NCI-H2196 treated with DMSO at 0.1 percent for 48 hours (cell line): ENCODE results near the gene GRM5.
"Not testable (repeated sequence)": the region's sequence is repeated elsewhere in the genome, so short reads cannot be mapped to it uniquely, and the experiment has no call there.

Experiments used
- DNase-seq: peaks from one replicate; lab custom pipeline; 2025; ENCODE audit not compliant: unreplicated experiment; lab: John Stamatoyannopoulos, UW

GRM5 gene

DNA sequence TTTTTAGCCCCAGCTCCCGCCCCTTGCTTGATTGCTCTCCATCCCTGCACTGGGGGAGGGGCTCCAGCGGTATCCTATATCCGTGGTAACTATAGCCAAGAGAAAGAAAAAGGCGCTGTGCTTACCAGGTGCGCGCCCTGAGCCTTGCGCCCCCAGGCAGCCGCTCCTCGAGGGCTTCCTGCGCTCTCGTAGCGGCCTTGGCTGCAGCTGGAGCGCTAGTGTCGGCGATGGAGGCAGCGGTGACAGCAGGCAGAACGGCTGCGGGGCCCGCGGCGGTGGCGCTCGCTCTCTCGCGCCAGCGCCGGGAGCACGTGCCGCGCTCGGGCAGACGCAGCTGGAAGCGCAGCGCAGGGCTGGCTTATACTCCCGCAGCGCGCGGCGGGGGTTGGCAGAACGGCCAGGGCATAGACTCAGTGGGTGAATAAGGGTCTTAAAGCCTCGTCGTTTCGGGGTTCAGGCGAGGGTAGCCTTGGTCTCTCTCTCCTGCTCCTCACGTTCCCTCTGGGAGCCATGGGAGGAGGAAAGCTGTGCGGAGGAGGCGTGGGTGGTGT is at the start of gene GRM5:
Gene GRM5, minus strand, starts transcription at position 332 of the 551 bp plus-strand sequence. CDS start 18,110 bp downstream, outside the sequence.
- not testable (repeated sequence) for DNase-seq

DNA sequence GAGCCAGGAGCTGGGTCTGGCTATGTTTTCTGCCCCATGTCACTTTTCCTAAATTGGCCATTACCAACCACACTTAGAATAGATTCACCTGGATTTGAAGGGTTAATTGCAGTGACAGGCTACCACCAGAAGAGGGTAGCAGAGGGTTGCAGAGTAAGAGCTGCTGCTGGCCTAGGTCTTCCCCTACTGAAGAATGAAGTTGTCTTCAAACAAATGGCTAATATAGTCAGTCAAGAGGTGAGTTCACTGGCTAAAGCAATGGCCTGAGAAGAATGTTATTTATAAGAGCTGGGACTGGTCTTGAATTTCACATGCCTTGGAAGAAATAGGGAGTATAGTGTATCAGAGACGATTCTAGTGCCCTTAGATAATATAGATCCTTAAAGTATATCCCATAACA is 32.2 kb upstream of the GRM5 start:
- DNase-seq: not testable (repeated sequence)

DNA sequence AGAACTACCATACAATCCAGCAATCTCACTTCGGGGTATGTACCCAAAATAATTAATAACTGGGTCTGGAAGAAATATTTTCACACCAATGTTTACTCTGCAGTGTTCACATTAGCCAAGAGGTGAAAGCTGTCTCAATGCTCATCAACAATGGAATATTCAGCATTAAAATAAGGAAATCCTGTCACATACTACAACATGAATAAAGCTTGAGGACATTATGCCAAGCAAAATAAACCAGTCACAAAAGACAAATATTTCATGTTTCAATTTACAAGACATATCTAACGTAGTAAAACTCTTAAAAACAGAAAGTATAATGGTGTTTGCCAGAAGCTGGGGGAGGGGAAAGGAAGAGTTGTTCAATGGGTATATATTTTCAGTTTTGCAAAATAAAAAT is 28.0 kb upstream of the GRM5 start:
- DNase-seq: not testable (repeated sequence)

DNA sequence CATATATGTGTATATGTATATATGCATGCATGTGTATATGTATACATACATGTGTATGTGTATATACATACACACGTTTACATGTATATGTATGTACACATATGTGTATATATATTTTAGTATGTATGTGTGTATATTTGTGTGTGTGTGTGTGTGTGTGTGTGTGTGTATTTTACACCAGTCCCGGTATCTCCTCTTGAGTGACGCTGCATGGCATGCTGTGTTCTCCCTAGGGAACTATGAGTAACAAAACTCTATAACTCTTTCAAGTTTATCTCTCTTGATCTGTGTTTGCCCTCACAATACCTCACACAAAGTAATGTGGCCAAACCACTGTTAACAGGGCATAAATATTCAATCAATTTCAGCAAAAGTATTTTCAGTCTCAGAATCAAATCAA is 19.2 kb upstream of the GRM5 start:
- not testable (repeated sequence) for DNase-seq

DNA sequence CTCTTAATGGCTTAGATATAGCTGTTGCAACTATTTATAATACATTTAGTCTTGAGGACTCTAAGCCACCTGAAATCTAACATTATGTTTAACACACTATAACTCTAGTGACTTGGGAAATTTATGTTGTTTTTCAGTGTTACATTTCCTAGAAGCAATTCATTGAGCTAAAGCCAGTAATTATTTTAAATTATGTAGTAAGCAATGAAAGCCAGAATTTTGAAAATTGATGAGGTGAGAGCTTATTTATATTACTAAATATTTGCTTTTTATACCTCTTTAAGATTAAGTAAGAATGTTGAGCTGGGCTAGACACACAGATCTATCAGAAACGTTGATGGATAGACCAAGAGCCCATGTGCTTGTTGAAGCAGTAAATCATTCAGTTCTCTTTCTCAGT is 5.1 kb upstream of the GRM5 start:
- DNase-seq: not testable (repeated sequence)

DNA sequence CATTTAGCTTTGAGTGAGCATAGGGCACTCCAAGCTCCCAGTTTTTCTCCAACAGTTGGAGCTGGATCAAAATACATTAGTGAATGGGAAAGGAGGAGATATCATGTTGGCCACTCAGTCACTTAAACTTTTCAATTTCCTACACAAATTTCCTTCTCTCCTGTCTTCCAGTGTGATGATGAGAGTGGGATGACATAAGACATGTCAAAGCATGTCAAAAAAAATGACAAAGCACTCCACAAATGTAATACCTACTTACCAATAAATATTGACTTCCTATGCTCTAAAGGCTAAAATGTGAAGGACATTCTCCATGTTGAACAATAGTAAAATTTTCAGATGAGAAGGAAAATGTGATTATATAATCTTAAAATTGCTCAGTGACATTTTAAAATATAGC is 1.5 kb upstream of the GRM5 start:
- no peak for DNase-seq

DNA sequence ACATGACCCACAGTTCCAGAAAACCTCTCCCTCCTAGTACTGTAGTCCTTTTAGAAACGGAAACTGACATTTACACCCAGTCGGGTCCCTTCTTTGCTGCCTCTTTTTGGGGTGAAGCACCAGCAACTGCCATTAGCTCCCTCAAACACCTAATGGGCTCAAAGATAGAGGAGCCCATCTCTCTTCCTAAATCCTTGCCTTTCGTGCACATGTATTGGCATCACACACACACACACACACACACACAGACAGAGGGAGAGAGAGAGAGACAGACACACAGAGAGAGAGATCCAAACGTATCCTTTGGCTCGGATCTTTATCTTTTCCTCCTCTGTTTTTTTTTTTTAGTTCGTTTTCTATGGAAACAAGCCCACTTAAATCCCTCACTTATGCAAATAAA is 716 bp downstream of the GRM5 start:
- no peak for DNase-seq

DNA sequence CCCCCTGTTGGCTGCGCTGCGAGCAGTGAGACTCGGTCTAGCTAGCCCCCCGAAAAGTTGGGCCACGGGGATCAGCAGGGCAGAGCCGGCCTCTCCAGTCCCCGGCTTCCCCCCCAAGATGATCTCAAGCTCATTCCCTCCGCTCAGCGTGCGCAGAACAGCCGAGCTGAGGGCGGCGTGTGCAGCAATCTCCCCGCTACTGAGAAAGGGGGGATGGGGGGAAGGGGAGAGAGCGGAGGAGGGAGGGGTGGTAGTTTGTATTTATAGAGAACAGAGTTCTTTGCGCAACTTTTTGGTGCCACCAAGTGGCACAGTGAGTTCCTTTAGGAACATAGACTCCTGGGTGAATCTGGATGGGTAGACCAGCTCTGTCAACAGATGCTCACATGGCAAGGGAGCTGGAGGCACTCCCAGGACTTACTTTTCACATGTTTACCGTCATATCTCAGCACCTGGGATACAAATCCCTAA is 2.3 kb downstream of the GRM5 start:
- not testable (repeated sequence) for DNase-seq

DNA sequence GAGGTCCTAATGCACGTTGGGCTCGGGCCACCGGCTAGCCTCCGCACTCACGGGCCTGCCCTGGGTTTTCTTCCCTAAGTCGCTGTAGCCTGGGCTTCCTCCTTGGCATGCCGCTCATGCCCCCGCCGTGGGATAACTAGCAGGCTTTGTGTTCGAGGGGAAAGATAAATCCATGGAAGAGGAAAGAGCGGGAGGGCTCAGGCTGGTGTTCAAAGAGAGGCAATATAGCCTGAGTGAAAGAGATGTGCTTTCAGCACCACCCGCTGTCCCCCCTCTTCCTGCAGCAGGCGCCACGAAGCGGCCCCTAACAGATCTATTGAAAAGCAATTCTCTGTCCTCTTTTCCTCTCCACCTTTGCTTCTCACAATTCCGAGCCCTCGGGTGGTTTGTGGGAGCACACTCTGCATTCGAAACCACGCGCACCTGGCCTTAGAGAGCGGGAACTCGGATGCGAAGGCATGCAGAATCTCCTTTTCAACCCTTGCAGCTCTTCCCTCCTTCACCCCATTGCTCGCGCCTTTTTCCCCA is 2.9 kb downstream of the GRM5 start:
- not testable (repeated sequence) for DNase-seq

DNA sequence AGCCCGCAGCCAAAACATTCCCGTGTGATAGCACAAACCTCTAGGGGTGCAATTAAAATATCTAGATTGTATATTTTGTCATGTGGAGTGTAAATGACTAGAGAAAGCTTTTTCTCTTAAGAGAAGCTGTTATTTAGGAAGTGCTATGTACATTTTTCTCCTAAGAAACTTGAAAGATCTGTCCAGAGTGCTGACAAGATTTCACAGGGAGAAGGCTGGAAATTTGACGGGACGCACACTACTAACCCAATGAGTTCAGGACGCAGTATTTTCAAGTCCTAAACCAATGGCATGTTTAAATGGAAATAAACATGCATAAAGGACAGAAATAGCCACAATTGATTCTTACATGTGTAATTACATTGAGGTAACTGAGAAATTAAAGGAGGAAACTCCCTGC is 3.9 kb downstream of the GRM5 start:
- DNase-seq: not testable (repeated sequence)

DNA sequence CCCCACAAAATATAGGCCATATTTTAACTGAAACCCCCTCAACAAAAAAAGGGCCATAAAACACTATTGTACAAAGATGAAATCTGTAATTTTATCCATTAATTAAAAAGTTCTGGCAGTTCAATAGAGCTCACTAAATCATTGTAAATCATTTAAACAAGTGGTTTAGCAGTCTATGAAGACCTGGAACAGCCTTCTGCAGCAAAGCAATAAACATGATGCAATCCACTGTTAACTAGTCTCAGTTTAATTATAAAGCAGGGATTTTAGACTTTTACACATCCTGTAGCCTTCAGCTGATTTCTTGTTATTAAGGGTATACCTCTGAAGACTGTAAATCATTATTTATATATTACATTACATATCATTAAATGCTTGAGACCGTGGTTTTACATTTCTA is 8.4 kb downstream of the GRM5 start:
- not testable (repeated sequence) for DNase-seq

DNA sequence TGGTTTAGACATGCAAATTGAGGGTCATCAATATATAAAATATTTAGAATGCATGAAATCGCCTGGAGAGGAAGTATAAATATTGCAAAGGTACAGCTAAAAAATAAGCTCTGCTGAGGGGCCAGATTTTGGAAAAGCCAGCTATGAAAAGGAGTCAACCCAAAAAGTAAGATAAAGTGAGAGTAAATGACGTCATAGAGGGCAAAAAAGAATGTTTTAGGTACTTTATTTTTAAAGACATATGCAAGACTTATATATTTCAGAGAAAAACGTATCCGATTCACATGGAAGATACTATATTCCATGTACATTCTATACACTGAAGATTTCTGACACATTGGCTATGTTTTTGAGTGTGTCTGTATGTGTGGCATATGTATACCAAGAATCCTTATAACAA is 13.6 kb downstream of the GRM5 start:
- no peak for DNase-seq

DNA sequence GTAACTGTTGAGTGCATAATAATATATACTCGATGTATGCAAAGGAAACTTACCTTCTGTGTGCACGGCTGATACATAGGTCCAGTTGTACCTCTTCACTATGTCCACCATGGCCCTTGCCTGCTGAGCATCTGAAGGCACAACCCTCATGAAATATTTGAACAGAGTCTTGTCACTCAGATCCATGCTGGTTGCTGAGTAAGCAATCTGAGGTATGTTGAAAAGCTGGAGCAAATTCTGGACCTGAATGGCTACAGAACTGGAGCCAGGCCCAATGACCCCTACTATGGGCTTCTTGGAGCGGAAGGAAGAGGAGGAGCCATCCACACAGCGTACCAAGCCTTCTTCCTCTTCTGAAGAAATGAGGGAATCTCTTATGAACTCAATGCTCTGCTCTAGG is 18.6 kb downstream of the GRM5 start:
- DNase-seq: not testable (repeated sequence)

DNA sequence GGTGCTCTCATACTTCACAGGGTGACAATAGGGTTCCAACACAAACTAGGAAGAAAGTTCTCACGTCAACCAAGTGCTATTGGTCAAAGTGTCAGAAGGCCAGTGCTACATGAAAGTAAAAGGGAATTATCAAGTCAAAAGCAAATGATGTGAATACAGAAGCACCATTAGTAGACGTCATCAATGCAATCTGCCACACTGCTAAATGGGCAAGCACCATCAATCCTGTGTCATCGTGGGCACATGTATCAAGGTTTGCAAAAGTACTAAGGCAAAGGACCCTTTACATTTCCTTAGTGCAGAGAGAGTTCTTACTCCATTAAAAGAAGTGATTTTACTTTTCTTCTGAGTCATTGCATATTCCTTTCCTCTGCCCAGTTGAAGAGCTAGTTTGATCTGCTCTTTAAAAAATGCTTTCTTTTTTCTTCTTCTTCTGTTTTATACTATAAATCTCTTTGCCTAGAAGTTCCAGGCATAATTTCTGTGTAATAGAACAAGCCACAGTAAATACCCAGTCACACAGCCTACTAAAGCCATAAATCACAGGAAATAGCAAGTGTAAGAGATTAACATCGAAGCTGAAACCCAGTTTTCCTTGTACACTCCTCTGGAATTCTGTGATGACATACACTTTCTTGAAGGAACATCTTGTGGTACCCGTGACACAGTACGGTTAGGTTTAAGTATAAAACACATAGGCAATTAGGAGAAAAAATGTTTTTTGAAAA is 21.8 kb downstream of the GRM5 start:
- DNase-seq: not testable (repeated sequence)

DNA sequence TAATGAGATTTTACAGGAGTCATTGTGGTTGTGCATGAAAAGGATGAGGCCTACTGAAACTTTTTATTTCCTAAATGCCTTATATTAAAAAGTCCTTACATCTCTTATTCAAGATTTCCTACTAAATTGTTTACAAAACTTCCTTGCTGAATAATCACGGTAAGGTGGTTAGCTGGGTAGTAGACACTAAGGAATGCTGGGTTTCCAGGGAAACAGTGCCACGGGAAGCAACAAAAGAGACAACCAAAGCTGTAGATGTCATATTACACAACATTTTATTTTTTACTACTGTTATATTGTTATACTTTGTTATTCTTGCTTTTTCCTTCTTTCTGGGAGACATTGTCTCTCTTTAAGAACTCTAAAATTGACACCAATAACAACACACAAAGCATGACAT is 36.1 kb downstream of the GRM5 start:
- DNase-seq: not testable (repeated sequence)

DNA sequence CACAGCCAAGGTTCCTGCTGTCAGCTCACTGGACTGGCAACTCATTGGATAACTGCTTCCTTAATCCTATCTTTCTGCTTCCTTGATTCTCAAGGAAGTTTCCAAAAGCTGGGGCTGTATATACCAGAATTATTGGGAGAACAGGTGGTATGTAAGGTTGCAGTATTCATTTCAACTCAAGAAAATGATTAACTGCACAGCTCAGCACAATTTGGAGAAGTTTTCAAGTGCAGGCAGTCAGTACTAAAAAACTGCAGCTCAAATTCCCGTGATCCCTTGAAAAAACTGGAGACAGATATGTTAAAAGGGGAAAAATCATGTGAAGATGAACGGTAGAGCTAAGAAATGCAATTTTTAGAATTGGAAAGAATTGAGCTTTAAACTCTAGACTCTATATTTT is 44.4 kb downstream of the GRM5 start:
- no peak for DNase-seq

DNA sequence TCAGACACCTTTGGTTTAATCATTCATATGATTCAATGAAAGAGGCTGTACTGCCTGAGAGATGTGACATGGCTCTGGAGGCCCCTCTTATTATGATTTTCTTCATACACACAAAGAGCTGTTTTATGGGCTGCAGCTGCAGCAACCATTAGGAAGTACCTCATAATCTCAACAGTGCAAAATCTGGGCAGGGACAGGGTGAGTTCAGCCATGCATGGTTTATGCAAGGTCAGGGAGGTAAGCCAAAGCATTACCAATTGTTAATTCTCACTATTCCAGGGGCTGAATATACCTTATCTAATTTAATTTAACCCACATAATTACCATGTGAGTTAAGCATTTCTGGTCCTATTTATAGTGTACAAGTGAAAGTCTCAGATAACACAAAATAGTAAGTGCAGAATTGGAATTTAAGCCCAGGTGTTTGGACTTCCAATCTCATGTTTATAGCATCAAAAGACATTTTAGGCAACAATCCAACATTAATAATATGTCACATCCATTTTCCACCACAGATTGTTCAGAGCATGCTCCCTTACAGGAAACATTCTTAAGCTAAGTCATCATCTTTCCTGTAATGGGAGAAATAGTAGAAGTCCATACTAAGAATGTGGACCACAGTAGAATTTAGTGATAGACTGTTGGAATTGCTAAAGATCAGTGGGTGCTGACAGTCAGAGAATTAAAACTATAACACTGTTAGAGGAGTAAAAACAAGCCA is 45.8 kb downstream of the GRM5 start:
- not testable (repeated sequence) for DNase-seq

DNA sequence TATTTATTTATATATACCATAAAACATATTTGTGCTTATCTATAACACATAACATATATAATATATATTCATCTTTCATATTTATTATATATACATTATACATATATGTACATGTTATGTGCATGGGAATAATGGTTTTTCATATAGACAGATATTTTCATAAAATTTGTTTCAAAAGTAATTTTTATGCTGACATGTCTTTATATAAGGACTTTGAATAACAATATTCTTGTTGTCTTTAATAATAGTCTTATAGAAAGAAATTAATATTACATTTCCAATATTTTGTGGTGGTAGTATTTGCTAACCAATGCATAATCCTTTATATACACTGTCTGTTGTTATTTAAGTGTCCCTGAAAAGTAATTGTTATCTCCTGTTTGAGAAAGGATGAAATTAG is 49.6 kb downstream of the GRM5 start:
- DNase-seq: no peak

DNA sequence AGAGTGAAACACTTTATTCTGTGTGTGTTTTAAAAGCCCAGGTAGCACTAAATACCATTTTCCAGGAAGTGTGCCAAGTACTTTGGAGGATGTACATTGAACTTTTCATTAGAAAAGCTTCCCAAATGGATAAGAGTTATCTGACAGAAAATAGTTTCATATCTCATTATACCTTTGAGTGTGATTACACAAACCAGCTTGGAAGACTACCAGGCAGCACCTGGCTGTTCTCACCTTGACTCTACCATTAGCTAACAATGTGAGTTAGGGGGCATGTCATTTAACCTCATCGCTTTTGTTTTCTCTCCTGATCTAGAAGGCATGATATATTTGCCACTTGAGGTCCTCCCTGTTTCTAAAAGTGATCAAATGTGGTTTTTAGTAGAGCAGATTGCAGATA is 50.2 kb downstream of the GRM5 start:
- DNase-seq: no peak

DNA sequence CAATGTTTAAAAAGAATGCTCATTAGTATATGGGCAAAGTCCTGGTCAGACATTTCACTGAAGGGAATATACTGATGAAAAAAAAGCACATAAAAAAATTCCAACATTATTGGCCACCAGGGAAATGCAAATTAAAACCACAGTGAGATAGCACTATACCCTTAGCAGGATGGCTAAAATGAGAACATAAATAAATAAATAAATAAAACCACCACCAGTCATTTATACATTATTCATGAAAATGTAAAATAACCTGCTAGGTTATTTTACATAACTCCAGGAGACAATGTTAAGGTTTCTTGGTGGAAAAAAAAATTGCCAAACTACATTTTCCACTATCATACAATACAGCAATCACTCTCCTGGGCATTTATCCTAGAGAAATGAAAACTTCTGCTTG is 64.9 kb downstream of the GRM5 start:
- DNase-seq: not testable (repeated sequence)

DNA sequence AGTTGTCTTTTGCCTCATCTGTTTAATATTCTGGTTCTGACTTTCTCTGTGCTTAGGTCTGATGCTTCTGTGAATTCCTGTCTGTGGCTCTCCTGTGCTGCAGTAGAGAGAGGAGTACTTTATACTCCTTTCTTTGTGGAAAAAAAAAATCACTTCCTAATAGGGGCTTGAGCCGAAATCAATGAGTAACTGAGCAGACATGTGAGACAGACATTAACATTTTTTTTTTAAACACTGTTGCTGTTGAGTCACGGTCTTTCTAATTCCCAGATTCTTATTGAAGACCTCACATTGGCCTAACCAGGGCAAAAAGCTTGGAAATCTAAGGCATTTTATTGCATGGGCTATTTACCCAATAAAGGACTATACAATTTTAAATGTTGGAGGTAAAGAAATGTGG is 86.1 kb downstream of the GRM5 start:
- DNase-seq: no peak

DNA sequence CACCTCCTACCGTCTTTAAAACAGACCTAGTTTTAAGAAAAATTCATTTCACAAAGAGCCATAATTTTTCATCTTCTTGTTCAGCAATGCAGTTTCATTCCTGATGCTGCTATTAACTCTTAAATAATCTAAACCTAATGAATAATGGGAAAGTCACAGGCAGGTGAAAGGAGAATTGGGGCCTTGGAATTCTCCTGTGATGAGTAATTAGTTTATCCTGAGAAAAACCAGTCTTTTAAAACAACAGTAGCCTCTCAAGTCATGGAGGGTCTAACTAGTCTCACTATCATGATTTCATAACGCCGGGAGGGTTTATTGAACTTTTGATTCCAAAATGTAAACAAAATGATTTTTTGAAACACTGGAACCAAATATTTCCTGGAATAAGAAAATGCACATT is 86.8 kb downstream of the GRM5 start:
- DNase-seq: not testable (repeated sequence)
